ENCODE data around the gene REG1B. TPM values are rescaled to one million over a fixed set of nuclear protein-coding genes. Genes with fewer than 3 reads are reported as not detected.

The REG1B gene
- total RNA-seq, 1 experiment from 2014 or later, result 2.1 TPM

- peaks cover 12% of the 10 kb centered on the region for H3K36me3 Mint-ChIP-seq
- no peak overlapping the region for H3K27ac Mint-ChIP-seq
- H3K9me3 Mint-ChIP-seq, result peaks cover 16% of the 10 kb centered on the region
- H3K4me3 Mint-ChIP-seq, result no peak overlapping the region
- H3K4me1 Mint-ChIP-seq, result no peaks in the 10 kb centered on the region
- no peak for DNase-seq (ENCODE audit: low spot score)
- no peak for TF ChIP-seq IRF2 (CRISPR knock-in tag; IDR thresholded peaks at IDR 0.05; ENCODE audit: borderline replicate concordance, low read depth)
- TF ChIP-seq ZNF512 (CRISPR knock-in tag; IDR thresholded peaks at IDR 0.05; ENCODE audit: borderline replicate concordance), result no peak
- no peak for TF ChIP-seq ZNF219 (CRISPR knock-in tag; IDR thresholded peaks at IDR 0.05; ENCODE audit: borderline replicate concordance)
- TF ChIP-seq EMX1 (CRISPR knock-in tag; IDR thresholded peaks at IDR 0.05), result no peak
- TF ChIP-seq TCF7 (CRISPR knock-in tag; IDR thresholded peaks at IDR 0.05; ENCODE audit: low read depth), result no peak
- no peak for ATAC-seq
- CTCF ChIA-PET, result interaction anchor here (2.3 kb wide), 1 partner anchor 62 kb away, joined by 13 read pairs; no protein-coding TSS in a partner anchor
- POLR2A ChIA-PET, result no interaction called here
- no peaks in the 10 kb centered on the region for H3K27me3 Mint-ChIP-seq (ENCODE audit: low read depth)
Observed at GRCh38 chr2:79103214-79103613, 15.4 kb upstream of the REG1B start.

- ATAC-seq (no peak), DNase-seq (ENCODE audit: low spot score) (no peak)
- Mint-ChIP-seq H3K4me3 (no peak overlapping the region), H3K27me3 (ENCODE audit: low read depth) (no peaks in the 10 kb centered on the region), H3K27ac (no peak overlapping the region), H3K9me3 (peaks cover 16% of the 10 kb centered on the region), H3K4me1 (no peaks in the 10 kb centered on the region), H3K36me3 (peaks cover 12% of the 10 kb centered on the region)
- TF ChIP-seq ZNF219 (CRISPR knock-in tag; IDR thresholded peaks at IDR 0.05; ENCODE audit: borderline replicate concordance), result no peak
- no peak for TF ChIP-seq SOX15 (CRISPR knock-in tag; IDR thresholded peaks at IDR 0.05)
- TF ChIP-seq ZNF121 (CRISPR knock-in tag; IDR thresholded peaks at IDR 0.05), result no peak
- TF ChIP-seq FOXK1 (CRISPR knock-in tag; IDR thresholded peaks at IDR 0.05), result no peak
- no peak for TF ChIP-seq JUN (CRISPR knock-in tag; IDR thresholded peaks at IDR 0.05)
- no peak for TF ChIP-seq GABPB1 (CRISPR knock-in tag; IDR thresholded peaks at IDR 0.05)
- TF ChIP-seq EMX1 (CRISPR knock-in tag; IDR thresholded peaks at IDR 0.05), result no peak
- TF ChIP-seq NR3C1 (CRISPR knock-in tag; conservative IDR thresholded peaks at IDR 0.05; ENCODE audit: low read depth), result no peak
- ChIA-PET CTCF (interaction anchor here (0.9 kb wide), 1 partner anchor 60 kb away, joined by 3 read pairs; no protein-coding TSS in a partner anchor), POLR2A (no interaction called here)
Observed at GRCh38 chr2:79101024-79101423, 13.2 kb upstream of the REG1B start.

- Mint-ChIP-seq H3K36me3 (peaks cover 12% of the 10 kb centered on the region), H3K27ac (no peak overlapping the region), H3K4me3 (no peak overlapping the region), H3K4me1 (no peaks in the 10 kb centered on the region), H3K9me3 (peaks cover 16% of the 10 kb centered on the region), H3K27me3 (ENCODE audit: low read depth) (no peaks in the 10 kb centered on the region)
- DNase-seq (ENCODE audit: low spot score), result no peak
- POLR2A ChIA-PET, result no interaction called here
- CTCF ChIA-PET, result interaction anchor here (0.9 kb wide), 1 partner anchor 59 kb away, joined by 3 read pairs; no protein-coding TSS in a partner anchor
- TF ChIP-seq ERG (CRISPR knock-in tag; IDR thresholded peaks at IDR 0.05) (no peak), MXD4 (CRISPR knock-in tag; IDR thresholded peaks at IDR 0.05; ENCODE audit: borderline replicate concordance) (no peak), ZNF532 (CRISPR knock-in tag; IDR thresholded peaks at IDR 0.05; ENCODE audit: borderline replicate concordance) (no peak), MYBL2 (CRISPR knock-in tag; IDR thresholded peaks at IDR 0.05) (no peak), SP1 (CRISPR knock-in tag; conservative IDR thresholded peaks at IDR 0.05) (no peak), AFF4 (CRISPR knock-in tag; IDR thresholded peaks at IDR 0.05; ENCODE audit: borderline replicate concordance) (no peak), FOXP1 (CRISPR knock-in tag; IDR thresholded peaks at IDR 0.05; ENCODE audit: borderline replicate concordance) (no peak), ZNF671 (CRISPR knock-in tag; IDR thresholded peaks at IDR 0.05) (no peak), ZBTB43 (CRISPR knock-in tag; IDR thresholded peaks at IDR 0.05) (no peak), RELA (CRISPR knock-in tag; IDR thresholded peaks at IDR 0.05; ENCODE audit: borderline replicate concordance) (no peak)
- no peak for ATAC-seq
Observed at GRCh38 chr2:79100285-79100684, 12.5 kb upstream of the REG1B start.
